GM12872 (cell line): ENCODE results near the gene PPP1CA.

Source experiments
- CTCF ChIP-seq: IDR thresholded peaks from 3 replicates; pipeline ENCODE4 v1.5.1; 2011; ENCODE audit warnings: low read depth, mild to moderate bottlenecking, low read length, moderate library complexity; ENCODE audit not compliant: insufficient read depth

Gene PPP1CA

GRCh38 chr11:67418476-67419281 is 17.0 kb upstream of the PPP1CA start:
- no peak for TF ChIP-seq CTCF

DNA sequence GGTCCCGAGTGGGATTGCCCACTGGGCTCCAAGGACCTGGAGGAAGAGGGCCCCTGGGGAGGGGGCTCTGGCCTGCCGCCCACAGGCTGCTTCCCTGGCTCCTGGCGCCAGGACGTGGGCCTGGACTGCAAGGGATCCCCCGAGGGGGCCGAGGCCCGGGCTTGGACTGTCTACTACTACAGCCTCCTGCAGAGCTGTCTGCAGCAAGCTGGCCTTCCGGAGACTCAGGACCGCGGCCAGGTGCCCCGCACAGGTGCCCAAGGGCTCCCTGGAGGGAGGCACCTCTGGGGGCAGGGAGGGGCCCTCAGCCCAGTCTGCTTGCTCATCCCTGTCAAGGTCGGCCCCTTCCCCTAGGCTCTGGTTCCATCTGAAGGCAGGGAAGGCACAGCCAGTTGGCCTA is 15.8 kb upstream of the PPP1CA start:
- TF ChIP-seq CTCF, result no peak

DNA sequence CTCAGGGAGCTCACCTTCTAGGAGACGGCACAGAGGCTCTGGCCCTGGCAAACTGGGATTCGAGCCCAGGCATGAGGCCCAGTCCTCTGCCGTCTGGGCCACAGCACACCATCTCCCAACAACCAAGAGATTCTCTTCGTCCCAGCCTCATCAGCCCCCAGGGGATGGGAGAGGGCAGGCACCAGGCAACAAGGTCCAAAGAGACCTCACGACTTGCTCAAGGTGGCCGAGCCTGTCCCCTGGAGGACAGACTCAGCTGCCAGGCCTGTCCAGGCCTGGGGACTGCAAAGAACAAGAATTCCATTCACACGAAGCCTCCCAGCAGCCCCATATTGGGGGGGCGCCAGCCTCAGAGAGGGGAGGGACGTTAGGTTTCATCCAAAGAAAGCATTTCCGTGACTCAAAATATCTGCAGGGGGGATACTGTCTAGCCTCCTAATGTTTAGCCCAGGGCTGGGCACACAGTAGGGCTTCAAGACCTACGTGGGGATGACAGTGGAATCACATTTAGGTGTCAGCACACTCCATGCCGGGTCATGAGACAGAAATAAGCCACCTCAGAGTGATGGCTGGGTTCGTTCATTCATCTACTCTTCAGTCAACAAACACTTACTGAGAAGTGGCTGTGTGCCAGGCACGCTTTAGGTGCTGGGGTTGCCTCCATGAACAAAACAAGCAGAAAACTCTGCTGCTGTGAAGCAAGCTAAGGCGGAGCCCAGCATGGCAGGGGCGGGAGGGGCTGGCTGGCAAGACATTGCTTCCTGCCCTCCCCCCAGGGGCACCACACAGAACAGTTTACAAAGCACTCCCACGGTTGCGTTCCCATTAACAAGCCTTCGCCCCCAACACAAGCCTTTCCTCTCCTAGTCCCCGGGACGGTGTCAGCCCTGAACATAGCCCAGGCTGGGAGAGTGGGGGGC is 15.0 kb upstream of the PPP1CA start:
- no peak for TF ChIP-seq CTCF

GRCh38 chr11:67415501-67416304 is 14.0 kb upstream of the PPP1CA start, which contains the start of gene CARNS1:
Gene CARNS1 (plus strand): TSS chr11:67415678. CDS start chr11:67416200, 522 bp downstream.
- TF ChIP-seq CTCF, result no peak

- TF ChIP-seq CTCF, result no peak
Measured at GRCh38 chr11:67413266-67413849, 11.7 kb upstream of the PPP1CA start.

DNA sequence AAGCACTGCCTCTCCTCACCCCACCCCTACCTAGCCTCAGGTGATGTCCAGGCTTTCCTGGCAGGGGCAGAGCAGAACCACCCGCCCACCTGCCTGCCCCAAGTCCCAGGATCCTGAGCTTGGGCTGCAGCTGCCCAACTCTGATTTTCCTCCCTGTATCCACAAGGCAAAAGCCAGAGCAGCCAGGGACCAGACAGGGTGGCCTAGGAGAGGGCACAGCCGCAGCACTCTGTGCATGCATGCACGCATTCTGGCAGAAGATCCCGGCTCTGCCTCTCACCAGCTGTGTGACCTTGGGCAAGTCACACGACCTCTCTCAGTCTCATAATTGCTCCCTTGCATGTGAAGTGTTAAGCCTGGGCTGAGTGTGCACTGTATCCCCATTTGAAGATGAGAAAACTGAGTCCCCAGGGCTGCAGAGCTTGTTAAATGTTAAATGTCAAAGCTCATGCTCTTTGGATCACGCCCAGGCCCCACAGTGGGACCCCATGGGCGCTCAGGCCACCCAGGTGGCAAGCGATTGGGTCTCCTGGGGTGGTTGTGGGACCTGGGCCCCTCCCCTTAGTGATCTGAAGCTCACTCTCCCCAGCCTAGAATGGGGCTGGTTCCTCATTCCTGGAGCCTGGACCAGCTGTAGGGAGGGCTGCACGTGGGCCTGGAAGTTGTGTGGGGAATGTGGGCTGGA is 11.0 kb upstream of the PPP1CA start:
- no peak for TF ChIP-seq CTCF
